GM21515 (cell line): ENCODE data around the gene PPM1F.

Experiments
- ATAC-seq: cut with Tn5 transposase; IDR thresholded peaks from one replicate; pipeline ENCODE4 v1.9.1; 2021; ENCODE audit not compliant: unreplicated experiment

Gene PPM1F

GRCh38 chr22:21977814-21978213, 25.2 kb upstream of the PPM1F start:
- no peak for ATAC-seq

- no peak for ATAC-seq
Measured at GRCh38 chr22:21975854-21976345, 23.3 kb upstream of the PPM1F start.

GRCh38 chr22:21975273-21975672, 22.6 kb upstream of the PPM1F start:
- ATAC-seq, result no peak

- no peak for ATAC-seq
Measured at GRCh38 chr22:21974058-21974649, 21.5 kb upstream of the PPM1F start.

- no peak for ATAC-seq
Measured at GRCh38 chr22:21972806-21973205, 20.2 kb upstream of the PPM1F start.

- no peak for ATAC-seq
Measured at GRCh38 chr22:21972293-21972779, 19.7 kb upstream of the PPM1F start.

GRCh38 chr22:21971858-21972275, 19.2 kb upstream of the PPM1F start:
- no peak for ATAC-seq

- ATAC-seq, result no peak
Measured at GRCh38 chr22:21970800-21971617, 18.4 kb upstream of the PPM1F start.

- ATAC-seq, result no peak
Measured at GRCh38 chr22:21970037-21970799, 17.6 kb upstream of the PPM1F start.

GRCh38 chr22:21968452-21969129, 15.9 kb upstream of the PPM1F start:
- no peak for ATAC-seq

- no peak for ATAC-seq
Measured at GRCh38 chr22:21967693-21968271, 15.1 kb upstream of the PPM1F start.

GRCh38 chr22:21966643-21967516, 14.2 kb upstream of the PPM1F start:
- no peak for ATAC-seq

GRCh38 chr22:21965762-21966288, 13.2 kb upstream of the PPM1F start:
- no peak for ATAC-seq

GRCh38 chr22:21964918-21965484, 12.4 kb upstream of the PPM1F start:
- no peak for ATAC-seq

GRCh38 chr22:21964234-21964633, 11.6 kb upstream of the PPM1F start:
- ATAC-seq, result no peak

GRCh38 chr22:21963790-21964211, 11.2 kb upstream of the PPM1F start:
- ATAC-seq, result no peak

GRCh38 chr22:21963286-21963685, 10.6 kb upstream of the PPM1F start:
- no peak for ATAC-seq

- no peak for ATAC-seq
Measured at GRCh38 chr22:21962655-21962949, 10.0 kb upstream of the PPM1F start.
